GM21737 (cell line): ENCODE results near the gene RAPGEF2.
"Not testable (repeated sequence)": the region's sequence is repeated elsewhere in the genome, so short reads cannot be mapped to it uniquely, and the experiment has no call there.

Experiments
- ATAC-seq: cut with Tn5 transposase; IDR thresholded peaks from one replicate; pipeline ENCODE4 v1.9.1; 2021; ENCODE audit warnings: mild to moderate bottlenecking, moderate library complexity; ENCODE audit not compliant: unreplicated experiment

The RAPGEF2 gene

DNA sequence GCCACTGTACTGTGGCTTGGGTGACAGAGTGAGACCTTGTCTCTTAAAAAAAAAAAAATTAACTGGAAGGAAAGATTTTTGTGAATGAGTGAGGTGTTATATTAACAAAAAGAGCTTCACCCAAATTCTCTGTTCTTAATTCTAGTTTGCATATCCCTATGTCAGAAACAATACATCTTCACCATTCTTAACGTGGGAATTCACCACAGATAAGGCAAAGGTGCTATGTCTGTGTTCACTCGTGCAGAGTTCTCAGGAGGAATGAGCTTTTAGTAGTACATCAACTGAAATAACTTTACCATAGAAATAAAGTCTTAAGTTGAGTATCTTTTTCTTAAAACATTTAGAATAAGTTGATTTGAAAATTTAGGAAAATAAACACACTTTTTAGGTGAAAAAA, 135.1 kb downstream of the RAPGEF2 start:
- no peak for ATAC-seq

- no peak for ATAC-seq
Measured at GRCh38 chr4:159238631-159239030, 135.8 kb downstream of the RAPGEF2 start.

DNA sequence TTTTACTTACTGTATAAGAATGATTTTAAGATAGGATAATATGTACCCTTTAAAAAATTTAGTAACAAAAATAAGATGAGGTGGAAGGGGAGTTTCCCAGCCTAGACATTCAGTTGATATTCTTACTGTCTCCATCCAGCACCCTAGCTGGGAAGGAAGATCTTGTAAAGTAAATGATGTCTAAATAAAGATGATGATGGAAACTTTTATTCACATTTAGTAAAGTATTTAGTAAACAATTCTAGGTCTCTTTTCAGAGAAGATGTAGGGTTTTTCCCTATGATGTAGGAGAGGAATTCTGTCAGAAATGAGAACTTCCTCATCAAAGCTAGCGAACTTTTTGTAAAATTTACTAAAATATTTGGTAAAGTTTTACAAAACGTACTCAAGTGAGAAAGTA, 136.8 kb downstream of the RAPGEF2 start:
- no peak for ATAC-seq

GRCh38 chr4:159240046-159240445, 137.2 kb downstream of the RAPGEF2 start:
- no peak for ATAC-seq

DNA sequence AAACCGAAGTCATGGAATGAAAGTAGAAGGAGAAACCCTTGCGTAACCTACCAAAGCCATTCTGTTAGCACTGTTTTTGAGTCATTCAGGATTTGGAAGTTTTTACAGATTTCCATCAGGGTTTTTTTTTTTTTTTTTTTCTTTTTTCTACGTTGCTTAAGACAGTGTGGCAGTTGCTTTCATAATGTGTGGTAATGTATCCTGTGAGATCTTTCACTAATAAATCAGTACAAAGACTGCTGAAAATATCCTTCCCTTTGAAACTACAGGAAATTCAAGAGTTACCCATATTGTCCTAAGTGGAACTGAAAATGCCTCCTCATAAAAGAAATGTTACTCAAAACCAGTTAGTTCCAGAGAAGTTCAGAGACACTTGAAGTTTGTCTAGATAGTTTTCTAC, 137.8 kb downstream of the RAPGEF2 start:
- no peak for ATAC-seq

- no peak for ATAC-seq
Measured at GRCh38 chr4:159242427-159242826, 139.5 kb downstream of the RAPGEF2 start.

GRCh38 chr4:159248384-159249178, 145.7 kb downstream of the RAPGEF2 start:
- no peak for ATAC-seq

DNA sequence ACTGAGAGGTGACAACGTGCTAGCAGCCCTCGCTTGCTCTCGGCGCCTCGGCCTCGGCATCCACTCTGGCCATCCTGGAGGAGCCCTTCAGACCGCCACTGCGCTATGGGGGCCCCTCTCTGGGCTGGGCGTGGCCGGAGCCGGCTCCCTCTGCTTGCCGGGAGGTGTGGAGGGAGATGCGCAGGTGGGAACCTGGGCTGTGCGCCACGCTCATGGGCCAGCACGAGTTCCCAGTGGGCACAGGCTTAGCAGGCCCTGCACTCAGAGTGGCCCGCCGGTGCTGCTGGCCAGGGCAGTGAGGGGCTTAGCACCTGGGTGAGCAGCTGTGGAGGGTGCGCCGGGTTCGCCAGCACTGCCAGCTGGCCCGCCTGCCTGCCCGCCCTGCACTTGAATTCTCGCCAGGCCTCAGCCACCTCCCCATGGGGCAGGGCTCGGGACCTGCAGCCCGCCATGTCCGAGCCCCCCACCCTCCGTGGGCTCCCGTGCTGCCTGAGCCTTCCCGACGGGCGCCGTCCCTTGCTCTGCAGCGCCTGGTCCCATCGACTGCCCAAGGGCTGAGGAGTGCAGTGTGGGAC, 148.0 kb downstream of the RAPGEF2 start:
- ATAC-seq: no peak

GRCh38 chr4:159251580-159251979, 148.7 kb downstream of the RAPGEF2 start:
- ATAC-seq: not testable (repeated sequence)

GRCh38 chr4:159252491-159252890, 149.6 kb downstream of the RAPGEF2 start:
- ATAC-seq: no peak

DNA sequence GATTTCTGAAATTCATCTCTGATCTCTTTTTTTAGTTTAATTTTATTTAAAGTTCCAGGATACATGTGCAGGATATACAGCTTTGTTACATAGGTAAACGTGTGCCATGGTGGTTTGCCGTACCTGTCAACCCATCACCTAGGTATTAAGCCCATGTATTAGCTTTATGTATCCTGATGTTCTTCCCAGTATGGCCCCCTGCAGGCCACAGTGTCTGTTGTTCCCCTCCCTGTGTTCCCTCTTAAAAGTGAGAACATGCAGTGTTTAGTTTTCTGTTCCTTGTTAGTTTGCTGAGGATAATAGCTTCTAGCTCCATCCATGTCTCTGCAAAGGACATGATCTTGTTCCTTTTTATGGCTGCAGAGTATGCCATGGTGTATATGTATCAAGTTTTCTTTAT, 153.2 kb downstream of the RAPGEF2 start:
- no peak for ATAC-seq

DNA sequence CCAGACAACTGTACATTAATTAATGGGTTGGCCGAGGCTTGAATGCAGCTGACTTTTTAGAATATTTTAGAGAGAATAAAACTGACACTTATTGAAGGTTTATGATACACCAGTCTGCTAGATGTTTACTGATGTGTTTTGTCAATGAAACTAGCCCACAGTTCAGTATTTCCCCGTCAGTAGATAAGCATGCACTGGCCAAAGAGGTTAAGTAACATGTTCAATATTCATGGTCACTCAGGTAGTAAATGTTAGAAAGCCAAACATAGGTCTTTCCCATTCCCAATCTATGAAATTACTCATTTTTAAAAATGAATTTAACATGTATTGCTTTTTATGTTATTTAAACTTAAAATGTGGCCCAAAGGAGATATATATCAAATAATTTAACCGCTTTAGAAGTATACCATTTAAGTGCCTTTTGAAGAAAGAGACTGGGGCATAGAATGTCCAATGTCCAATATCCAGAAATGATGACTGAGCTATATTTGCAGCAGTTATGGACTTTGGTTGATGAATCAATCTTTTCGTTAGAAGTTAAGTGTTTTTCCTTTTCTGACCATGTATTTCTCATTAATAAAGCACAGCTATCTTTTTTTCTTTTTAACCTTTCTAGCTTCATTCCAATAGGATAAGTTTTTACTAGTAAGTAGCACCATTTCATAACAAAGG, 156.1 kb downstream of the RAPGEF2 start:
- ATAC-seq: no peak

DNA sequence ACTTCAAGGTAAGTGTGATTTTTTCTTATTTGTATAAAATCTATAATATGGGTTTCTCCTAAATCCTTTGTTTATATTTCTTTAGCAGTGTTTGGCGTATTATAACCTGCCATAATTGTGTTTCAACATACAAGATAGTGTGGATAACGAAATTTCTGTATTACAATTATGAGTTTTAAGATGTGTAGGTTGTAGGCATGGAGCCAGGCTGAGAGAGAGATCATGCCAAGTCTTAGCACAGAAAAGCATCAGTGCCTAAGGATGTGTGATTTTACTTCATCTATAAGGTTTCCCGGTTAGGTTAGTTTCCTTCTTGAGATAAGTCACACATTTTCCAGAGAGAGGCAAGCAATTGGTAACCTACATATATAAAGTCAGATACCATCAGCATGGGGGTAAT, 161.2 kb downstream of the RAPGEF2 start:
- ATAC-seq: no peak

- ATAC-seq: no peak
Measured at GRCh38 chr4:159266981-159267868, 164.3 kb downstream of the RAPGEF2 start.

DNA sequence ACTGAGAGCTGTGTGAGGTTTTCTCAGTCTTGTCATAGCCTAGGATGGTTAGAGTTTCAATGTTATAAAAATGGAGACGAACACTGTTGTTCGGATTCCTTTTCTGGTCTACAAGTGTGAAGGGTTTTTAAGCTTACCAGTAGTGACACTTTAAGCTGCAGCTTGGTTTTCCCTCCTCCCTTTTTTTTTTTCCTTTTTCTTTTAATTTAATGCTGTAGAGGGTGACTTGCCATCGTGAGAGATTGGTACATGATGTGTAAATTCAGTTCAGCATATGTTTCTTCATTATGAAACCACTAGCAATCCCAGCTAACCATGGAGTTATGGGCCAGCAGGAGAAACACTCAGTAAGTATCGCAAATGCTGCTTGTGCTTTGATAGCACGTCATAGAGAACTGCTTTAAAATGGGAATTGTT, 165.0 kb downstream of the RAPGEF2 start:
- no peak for ATAC-seq

- no peak for ATAC-seq
Measured at GRCh38 chr4:159268607-159269006, 165.7 kb downstream of the RAPGEF2 start.

DNA sequence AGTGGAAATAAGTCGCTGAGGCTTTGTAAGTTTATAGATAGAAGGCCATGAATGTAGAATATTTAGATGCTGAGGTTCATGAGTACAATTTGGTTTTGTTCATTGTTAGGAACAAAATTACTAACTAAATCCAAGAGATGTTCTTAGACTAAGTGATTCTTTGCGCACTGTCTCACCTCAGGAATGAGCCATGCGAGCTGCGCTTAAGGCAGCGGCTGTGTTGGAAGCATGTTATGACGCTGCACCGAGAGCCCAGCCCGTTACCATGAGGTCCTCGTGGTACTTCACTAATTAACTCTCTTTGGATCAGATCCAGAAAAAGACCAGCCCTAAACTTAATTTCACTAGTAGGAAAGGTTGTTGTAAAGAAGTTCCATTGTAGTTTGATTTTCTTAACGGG, 166.2 kb downstream of the RAPGEF2 start:
- ATAC-seq: no peak

DNA sequence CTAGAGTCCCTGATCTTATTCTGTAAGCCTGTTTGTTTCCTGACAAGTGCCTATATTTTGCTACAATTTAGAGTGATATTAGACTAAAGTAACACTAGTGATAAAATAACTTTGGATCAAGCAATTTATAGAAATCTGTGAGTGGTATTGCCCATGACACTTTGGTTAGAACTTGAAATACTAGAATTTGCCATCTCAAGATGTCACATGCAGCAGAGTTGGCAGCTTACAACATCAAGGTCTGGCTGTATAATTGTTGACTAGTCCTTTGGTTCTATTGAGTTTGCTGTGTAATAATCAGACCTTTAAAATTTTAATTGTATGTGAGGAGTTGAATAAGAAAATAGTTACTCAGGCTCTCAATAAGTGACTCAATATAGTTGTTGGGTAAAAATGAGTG, 167.1 kb downstream of the RAPGEF2 start:
- no peak for ATAC-seq

DNA sequence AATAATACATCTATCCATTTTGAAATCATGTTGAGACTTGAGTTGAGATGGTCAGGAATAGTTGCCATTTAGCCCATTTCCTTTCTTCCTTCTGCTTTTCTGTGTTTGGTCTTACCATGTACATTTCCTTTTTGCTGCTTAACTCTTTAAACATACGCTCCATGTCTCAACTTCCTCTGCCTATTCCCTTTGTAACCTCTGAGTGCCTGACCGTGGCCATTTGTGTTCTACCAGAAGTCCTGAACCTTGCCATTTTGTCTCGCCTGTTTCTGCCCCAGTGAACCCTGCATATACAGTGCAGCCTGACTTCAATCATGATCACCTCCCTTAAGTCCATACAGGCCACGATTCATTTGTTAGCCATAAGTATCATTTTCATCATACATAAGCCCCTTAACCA, 169.0 kb downstream of the RAPGEF2 start:
- no peak for ATAC-seq

DNA sequence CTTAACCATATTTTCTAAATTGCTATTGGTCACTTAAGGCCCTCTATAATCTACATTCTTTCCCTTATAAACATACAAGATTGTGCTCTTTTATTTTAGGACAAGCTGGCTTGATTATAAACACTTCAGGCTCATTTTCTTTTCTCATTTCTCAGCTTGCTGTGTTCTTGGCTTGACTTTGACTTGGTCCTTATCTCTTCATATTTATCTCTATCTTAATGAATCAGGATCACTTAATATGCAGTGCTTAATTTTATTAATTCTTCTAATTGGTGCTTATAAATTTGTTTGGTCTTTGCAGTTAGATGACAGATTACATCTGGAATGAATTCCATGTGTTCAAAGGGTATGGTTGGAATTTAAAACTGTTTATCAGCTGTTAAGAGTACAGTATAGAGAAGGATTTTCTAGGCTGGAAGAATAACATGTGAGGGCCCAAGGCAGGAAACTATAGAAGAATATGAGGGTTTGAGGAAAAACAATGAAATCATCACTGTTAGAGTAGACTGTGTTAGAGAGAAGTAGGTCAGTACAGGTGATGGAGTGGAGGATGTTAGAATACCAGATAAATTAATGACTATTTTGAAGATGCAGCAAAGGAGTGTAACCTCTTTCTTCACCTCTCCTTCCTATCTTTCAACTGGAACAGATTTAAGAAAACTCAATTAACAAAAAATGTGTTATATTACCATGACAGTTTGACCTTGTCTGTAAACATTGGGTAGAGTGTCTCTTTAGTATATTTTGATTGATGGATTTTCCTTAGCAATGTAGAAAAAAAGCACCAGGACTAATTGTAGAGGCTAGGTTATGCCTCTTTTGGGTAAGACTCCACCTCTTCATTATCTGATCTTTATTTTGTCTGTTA, 169.6 kb downstream of the RAPGEF2 start:
- ATAC-seq: no peak
